ENCODE results near the gene CUTC. TPM values are rescaled to one million over a fixed set of nuclear protein-coding genes. Genes with fewer than 3 reads are reported as not detected.

CUTC gene
- total and polyA plus RNA-seq, 2 donors (not counting 3 experiments of a cell fraction or from before 2014, with no cell fraction given) = 20.4 to 23.1 TPM

GRCh38 chr10:99742701-99743100 is 10.7 kb downstream of the CUTC start:
- Histone ChIP-seq H3K4me2 (ENCODE audit: insufficient read depth, low read length) (no peak overlapping the region), H3K9me1 (replicated peaks; ENCODE audit: control insufficient read depth, extremely low read depth, insufficient read depth, low read length) (no peaks in the 10 kb centered on the region), H3K79me2 (ENCODE audit: control insufficient read depth, insufficient read depth, low read length) (peaks cover 4% of the 10 kb centered on the region), H3K36me3 (ENCODE audit: control insufficient read depth in 2 of 2, extremely low read depth in 1 of 2, insufficient read depth in 2 of 2, low read length in 2 of 2) (peaks cover 12% of the 10 kb centered on the region in 2 experiments), H3K9me3 (replicated peaks; ENCODE audit: control insufficient read depth, insufficient read depth, low read length) (no peaks in the 10 kb centered on the region), H3K9ac (replicated peaks; ENCODE audit: extremely low read depth, insufficient read depth, low read length) (no peak overlapping the region), H3K27ac (ENCODE audit: insufficient read depth, low read depth, low read length) (no peak overlapping the region), H3K4me3 (replicated peaks in 1 of 3; ENCODE audit: insufficient read depth in 1 of 3, low read depth in 1 of 3, low read length in 3 of 3) (no peak overlapping the region), H3K4me1 (ENCODE audit: control insufficient read depth, extremely low read depth, insufficient read depth, low read length) (no peaks in the 10 kb centered on the region), H3K27me3 (ENCODE audit: control insufficient read depth in 2 of 2, insufficient read depth in 2 of 2, low read length in 2 of 2) (no peaks in the 10 kb centered on the region), H2AFZ (ENCODE audit: low read depth, low read length) (no peak overlapping the region), H4K20me1 (replicated peaks; ENCODE audit: control insufficient read depth, extremely low read depth, insufficient read depth, low read length) (no peaks in the 10 kb centered on the region)
- CTCF ChIA-PET = interaction anchor here (0.6 to 1.9 kb wide), 2 partner anchors 10 to 104 kb away, joined by 3 to 4 read pairs; partner anchors contain the start of genes COX15 and CUTC
- DNase-seq (ENCODE audit: low read depth, low spot score) (no peak), FAIRE-seq (no peak)
- BruUV-seq (replicated peaks) = no TSS peak
- intact Hi-C loops (cut with micrococcal nuclease) (no loop called here), dilution Hi-C loops (cut with MboI; ENCODE audit: extremely low pct_ligation_motif_present, low sequenced_read_pairs) (no loop called here)
- POLR2A ChIA-PET = no interaction called here
- TF ChIP-seq EZH2 (IDR thresholded peaks at IDR 0.05; ENCODE audit: borderline replicate concordance, low read depth, low read length, severe bottlenecking) = no peak
- no peak for TF ChIP-seq CTCF (IDR thresholded peaks at IDR 0.05; ENCODE audit: extremely low read depth in 1 of 2, insufficient read depth in 1 of 2, low read depth in 1 of 2, low read length in 2 of 2)
- no peak for TF ChIP-seq MAX (IDR thresholded peaks at IDR 0.05; ENCODE audit: insufficient read depth, insufficient read length)
- TF ChIP-seq GATA2 (IDR thresholded peaks at IDR 0.05; ENCODE audit: insufficient read depth, insufficient read length, low read depth, low read length) = no peak
- no peak for TF ChIP-seq FOS (IDR thresholded peaks at IDR 0.05; ENCODE audit: borderline replicate concordance, insufficient read depth, low read length)
- no peak for TF ChIP-seq POLR2A (IDR thresholded peaks at IDR 0.05; ENCODE audit: low read depth, low read length)
- no peak for TF ChIP-seq MYC (IDR thresholded peaks at IDR 0.05; ENCODE audit: low read depth, low read length)
- TF ChIP-seq POLR2AphosphoS5 (IDR thresholded peaks at IDR 0.05; ENCODE audit: insufficient read depth, low read depth, low read length) = no peak
- no peak for TF ChIP-seq JUN (IDR thresholded peaks at IDR 0.05; ENCODE audit: borderline replicate concordance, insufficient read depth, insufficient read length, low read depth)
